AG09319 (cell line): ENCODE data around the gene MLIP.

Experiments used
- DNase-seq: peaks from one replicate; pipeline ENCODE4 v3.0.0-alpha.2; 2010; ENCODE audit warnings: low read depth; ENCODE audit errors: extremely low read depth
- TF ChIP-seq, protein P1 (sequence below): IDR thresholded peaks from 2 replicates; pipeline ENCODE4 v1.5.1; 2011; ENCODE audit warnings: low read depth, mild to moderate bottlenecking, inconsistent platforms, low read length, moderate library complexity

Gene MLIP

DNA sequence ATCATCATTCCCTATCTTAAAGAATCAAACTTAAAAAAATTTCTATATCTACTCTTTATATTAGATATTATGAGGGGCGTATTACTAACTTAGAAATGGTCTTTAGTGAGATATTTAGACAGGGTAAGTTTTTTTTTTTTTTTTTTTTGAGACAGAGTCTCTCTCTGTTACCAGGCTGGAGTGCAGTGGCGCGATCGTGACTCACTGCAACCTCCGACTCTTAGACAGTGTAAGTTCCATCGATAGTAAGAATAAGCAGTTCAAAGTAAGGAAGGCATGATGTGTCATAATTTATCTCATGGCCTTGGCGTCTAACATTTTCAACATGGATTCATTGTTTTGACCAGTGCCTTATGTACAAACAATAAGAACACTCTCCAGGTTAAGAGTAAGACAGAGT is 72.4 kb downstream of the MLIP start:
- DNase-seq: no peak

DNA sequence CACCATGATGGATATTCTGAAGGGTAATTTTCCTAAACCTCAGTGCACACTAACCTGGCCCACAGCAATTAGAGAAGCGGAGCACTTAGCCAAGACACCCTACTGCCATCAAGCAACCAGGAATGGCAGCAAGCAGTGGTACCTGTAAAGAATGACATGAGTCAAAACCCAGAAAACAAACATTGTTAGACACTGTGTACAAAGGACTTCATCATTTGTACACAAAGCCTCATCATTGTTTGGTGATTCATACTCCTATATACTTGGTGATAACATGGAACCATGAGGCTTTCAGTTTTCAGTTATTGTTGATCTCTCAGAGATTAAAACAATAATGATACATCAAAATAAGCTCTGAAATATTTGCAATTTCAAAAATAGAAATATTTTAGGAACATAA is 74.6 kb downstream of the MLIP start:
- DNase-seq: no peak
- TF ChIP-seq, protein P1, sequence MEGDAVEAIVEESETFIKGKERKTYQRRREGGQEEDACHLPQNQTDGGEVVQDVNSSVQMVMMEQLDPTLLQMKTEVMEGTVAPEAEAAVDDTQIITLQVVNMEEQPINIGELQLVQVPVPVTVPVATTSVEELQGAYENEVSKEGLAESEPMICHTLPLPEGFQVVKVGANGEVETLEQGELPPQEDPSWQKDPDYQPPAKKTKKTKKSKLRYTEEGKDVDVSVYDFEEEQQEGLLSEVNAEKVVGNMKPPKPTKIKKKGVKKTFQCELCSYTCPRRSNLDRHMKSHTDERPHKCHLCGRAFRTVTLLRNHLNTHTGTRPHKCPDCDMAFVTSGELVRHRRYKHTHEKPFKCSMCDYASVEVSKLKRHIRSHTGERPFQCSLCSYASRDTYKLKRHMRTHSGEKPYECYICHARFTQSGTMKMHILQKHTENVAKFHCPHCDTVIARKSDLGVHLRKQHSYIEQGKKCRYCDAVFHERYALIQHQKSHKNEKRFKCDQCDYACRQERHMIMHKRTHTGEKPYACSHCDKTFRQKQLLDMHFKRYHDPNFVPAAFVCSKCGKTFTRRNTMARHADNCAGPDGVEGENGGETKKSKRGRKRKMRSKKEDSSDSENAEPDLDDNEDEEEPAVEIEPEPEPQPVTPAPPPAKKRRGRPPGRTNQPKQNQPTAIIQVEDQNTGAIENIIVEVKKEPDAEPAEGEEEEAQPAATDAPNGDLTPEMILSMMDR: no peak

More for the DNA sequence above, 72.4 kb downstream of the MLIP start:
- TF ChIP-seq, protein P1: no peak

DNA sequence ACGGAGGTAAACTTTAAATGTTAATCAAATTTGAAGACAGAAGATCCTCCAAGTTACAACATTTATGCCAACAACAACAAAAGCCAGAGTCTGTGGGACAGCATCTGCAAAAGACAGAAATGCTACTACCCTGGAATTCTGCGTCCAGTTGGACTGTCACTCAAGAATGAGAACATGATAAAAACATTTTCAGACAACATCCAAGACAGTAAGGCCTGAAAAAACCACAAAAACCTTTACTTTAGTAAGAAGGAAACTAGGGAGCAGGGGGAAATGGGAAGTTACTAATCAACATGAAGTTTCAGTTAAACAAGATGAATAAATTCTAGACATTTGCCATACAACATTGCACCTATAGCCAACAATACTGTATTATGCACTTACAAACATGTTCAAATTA is 77.6 kb downstream of the MLIP start:
- no peak for DNase-seq
- TF ChIP-seq, protein P1: no peak

DNA sequence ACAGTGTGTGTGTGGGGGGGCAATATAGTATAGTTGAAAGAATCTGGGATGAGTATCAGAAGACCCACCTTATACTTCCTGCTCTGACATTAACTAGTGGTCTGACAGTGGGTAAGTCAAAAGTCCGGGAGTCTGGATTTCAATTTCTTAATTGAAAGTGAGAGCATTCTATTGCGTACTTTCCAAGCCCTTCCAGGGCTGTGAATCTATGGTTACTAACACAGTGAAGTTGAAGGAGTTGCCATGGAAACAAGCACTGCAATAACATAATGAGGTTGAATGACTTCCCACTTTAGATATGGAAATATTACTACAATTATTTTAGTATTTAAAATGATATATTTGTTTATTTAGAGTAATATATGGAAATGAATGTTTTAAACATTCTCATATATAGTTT is 80.2 kb downstream of the MLIP start:
- DNase-seq: no peak
- TF ChIP-seq, protein P1: no peak

DNA sequence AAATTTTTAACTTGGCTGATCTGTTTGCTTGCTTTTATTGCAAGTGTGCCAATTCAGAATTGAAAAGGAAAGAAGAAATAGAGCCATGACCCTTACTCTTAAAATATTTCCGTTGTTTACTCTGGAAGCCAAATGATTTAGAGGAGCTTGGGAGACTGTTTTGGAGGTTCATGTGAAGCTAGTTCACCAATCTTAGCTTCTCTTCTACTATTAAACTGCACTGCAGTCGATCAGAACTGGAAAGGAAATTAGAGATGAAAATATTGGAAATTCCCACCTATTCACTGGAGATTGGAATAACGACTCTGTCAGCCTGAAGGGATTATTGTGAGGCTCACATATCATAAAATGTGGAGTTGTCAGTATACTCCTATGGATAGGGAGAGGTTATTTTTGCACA is 81.8 kb downstream of the MLIP start:
- no peak for DNase-seq
- TF ChIP-seq, protein P1: no peak

DNA sequence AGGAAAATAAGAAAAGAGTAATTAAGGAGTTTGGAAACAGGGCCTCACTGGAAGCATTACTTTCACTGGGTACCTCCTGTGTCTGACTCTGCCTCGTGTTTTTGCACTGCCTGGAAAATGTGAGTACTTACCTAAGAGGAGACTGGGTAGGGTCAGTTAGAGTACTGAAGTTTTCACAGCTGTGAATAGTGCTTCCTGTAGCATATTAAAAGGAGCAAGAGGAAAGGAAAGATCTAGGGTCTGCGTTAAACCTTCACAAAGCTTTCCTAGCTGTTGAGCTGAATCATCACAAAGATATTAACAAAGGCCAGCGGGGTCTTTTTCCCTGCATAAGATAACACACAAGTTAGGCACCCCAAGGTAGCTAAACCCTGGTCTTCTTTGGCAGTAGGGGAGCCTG is 82.3 kb downstream of the MLIP start:
- no peak for DNase-seq
- TF ChIP-seq, protein P1: no peak

DNA sequence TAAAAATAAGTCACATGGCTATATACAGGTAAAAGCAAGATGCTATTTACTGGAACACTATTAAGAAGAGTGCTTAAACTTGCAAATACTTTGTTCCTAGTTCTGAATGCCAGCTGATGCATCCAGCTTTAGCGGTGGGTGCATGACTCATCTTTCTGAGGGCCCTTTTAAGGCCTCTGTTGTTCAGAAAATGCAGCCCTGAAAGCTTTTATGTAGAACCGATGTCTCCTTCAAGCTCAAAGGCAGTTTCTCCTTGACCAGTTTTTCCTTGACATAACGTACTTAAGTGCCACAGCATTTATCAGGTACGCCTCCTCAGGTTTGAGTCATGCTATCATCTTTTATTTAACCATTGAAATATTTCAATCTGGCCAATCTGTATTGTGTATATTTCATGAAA is 82.8 kb downstream of the MLIP start:
- TF ChIP-seq, protein P1: no peak
- no peak for DNase-seq
